ENCODE data around the gene ESYT3.
A peak's percentile ranks its signal among the peaks of the same experiment; 100 is the strongest.

Gene ESYT3

GRCh38 chr3:138434276-138434874 lies at the start of gene ESYT3:
Gene ESYT3 (plus strand): TSS chr3:138434616. CDS start chr3:138434799, 183 bp downstream.
- peak; percentile 78 for DNase-seq

DNA sequence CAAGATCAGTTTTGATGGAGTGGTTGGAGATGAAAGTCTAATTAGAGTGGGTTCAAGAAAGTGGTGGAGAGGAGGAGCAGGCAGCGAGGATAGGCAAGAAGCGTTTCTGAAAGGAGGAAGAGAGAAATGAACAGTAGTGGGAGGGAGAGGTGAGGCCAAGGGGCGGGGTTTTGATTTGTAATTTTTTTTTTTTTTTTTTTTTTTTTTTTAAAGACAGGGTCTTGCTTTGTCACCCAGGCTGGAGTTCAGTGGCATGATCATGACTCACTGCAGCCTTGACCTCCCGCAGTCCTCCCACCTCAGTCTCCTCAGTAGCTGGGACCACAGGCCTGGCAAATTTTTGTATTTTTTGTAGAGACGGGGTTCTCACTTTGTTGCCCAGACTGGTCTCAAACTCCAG lies 49.4 kb upstream of the ESYT3 start:
- DNase-seq = no peak

DNA sequence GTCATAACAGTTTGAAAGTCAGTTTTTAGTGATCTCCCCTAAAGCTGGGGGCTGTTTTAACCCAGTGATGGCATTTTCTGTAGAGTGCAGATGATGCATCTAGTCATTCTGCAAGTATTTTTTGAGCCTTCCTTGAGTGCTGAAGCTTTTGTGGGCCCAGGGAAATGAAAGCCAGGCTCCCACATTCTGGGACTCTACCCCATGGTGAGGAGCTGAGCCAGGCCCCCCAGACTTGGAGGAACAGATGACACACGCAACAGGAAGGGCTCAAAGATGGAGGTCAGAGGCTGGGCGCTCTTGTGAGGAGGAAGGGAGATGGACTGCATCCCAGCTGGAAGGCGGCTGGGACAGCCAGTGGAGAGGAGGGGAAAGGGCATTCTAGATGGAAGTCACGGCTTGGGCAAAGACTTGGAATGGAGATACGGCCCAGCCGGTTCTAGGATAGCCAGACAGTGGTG lies 45.2 kb upstream of the ESYT3 start:
- DNase-seq = no peak

DNA sequence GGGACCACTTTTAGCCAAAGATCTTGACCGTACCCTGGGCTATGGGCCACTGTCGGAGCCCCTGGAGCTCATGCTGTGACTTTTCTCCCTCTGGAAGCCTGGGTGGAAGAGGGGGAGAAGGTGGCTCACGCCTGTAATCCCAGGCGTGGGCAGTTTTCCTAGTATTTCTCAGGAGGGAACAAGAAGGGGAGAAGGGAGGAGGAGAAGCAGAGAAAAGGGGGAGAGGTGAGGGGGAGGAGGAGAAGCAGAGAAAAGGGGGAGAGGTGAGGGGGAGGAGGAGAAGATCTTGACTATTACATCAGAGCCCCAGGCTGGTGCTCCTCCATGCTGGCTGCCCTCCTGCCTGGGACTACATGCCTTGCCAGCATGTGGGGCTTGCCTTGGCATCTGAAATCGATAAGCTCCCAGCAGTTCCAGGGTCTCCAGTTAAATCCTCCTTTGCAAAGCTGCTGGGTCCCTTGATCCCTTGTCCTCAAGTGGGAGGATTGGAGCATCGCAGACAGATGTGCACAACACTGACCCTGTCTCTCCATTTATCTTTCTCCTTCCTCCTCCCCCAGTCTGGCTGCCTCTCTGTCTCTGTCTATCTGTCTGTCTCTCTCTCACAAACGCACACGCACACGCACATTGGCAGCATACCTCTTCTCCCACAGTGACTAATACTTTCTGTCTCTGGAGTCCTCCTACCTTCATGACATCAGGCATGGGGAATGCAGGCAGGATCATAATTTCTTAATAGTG lies 44.4 kb upstream of the ESYT3 start:
- no peak for DNase-seq

GRCh38 chr3:138390582-138390932 lies 43.9 kb upstream of the ESYT3 start:
- DNase-seq = no peak

- DNase-seq = no peak
Observed at GRCh38 chr3:138394156-138394555, 40.3 kb upstream of the ESYT3 start.

DNA sequence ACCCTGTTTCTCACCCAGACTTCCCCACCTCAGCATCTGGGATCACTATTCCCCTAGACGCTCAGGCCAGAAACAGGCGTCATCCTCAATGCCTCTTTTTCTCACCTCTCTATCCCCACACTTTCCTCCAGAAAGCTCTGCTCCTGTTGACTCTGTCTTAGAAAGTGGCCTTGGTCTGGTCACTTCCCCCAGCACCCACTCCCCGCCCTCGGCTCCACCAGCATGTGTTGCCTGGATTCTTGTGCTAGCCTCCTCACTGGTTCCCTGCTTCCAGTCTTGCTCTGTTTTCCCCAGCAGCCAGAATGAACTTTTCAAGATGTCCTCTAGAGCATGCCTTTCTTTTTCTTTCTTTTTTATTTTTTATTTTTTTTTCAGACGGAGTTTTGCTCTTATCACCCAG lies 39.7 kb upstream of the ESYT3 start:
- no peak for DNase-seq

DNA sequence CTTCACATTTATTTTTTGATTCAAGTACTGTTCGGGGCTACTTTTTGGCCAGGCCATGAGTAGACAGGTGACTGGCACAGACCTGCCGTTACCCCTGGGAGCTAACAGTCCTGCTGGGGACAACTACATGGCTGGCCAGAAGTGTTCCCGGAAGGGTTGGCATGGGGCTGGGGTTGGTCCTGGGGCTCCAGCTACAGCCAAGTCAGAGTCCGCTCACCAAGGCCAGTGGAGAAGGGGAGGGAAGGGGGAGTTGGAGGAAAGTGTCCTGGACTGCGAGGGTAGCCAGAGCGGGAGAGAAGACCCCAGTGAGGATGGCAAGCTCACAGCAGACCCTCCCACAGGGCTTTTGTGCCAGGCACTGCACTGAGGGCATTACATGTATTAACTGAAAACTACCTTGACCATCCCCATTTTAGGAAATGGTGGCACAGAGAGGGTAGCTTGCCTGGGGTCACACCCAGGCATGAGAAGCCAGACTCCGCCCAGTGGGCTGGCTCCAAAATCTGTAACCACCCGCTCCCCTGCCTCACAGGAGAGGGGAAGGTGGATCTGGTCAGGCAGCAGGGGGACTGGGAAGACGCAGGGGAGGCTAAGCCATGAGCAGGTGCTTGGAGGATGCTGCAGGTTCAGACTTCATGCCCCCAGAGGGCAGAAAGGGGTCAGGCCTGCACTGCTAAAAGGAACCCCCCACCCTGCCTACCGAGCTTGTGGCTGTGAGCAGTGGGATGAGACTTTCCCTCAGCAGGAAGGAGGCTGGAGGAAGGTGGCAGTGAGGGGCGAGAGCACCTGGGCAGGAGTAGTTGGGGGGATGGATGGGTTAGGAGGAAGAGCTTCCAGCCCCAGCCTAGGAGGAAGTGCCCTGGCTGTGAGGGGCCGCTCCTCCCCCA lies 38.3 kb upstream of the ESYT3 start:
- DNase-seq = no peak

DNA sequence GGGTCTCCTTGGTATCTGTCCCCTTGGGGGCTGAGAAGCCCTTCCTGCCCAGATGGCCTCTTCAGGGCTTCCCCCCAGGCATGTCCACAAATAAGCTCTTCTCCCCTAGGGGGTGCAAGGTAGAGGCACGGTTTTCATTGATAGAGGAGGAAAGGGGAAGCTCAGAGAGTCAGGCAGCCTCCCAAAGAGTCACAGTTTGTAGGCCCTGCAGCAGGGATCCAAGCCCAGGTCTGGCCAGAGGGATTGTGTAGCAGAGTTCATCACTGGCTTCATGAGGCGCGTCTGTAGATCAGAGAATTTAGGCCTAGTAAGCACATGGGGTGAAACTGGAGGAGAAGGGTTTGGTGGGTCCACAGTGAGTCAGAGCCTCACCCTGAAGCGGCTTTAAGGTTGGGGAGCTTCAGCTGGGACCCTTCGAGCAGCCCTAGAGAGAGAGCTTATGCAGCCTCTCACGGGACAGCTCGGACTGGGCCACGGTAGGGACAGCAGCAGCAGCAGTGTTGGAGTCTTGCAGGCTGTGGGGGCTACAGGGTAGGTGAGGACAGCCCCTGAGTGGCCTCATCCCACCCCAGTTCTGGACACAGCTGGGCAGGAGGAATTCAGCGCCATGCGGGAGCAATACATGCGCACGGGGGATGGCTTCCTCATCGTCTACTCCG lies 37.5 kb upstream of the ESYT3 start:
- no peak for DNase-seq

DNA sequence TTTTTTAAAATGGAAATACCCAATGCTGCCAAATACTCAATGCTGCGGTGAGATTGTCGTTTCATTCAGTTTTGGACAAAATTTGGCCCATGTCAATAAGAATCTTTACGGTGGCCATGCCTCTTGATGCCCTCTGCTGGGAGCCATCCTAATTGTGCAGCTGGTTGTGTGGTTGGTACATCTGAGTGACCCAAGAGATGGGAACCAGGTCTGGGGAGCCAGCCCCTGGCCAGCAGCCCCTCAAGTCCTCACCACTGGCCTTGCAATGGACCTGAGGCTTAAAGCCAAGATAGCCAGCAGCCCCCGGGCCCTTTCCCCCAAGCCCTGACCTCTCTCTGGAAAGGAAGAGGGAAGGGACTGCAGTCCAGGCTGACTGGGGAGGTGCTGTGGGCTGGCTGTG lies 36.4 kb upstream of the ESYT3 start:
- no peak for DNase-seq

GRCh38 chr3:138398791-138399575 lies 35.4 kb upstream of the ESYT3 start:
- no peak for DNase-seq

- no peak for DNase-seq
Observed at GRCh38 chr3:138399766-138400165, 34.6 kb upstream of the ESYT3 start.

DNA sequence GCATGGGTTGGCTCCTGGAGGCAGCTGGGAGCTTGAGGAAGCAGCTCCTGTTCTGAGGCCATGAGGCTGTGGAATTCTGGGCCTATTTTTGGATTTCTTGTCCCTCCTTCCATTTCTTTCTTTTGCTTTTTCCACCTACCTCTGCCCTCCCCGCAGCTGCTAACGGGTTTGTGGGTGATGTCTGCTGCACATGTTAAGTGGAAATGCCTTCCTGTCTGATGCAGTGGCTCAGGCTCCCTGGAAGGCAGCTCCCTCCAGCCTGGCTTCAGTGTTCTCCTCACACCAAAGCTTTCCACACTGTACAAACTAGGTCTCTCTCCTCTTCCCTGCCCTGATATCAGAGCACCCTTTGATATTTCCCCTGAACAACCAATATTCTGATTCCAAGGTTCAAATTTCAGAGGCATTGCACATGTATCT lies 33.8 kb upstream of the ESYT3 start:
- DNase-seq = no peak

GRCh38 chr3:138401834-138402233 lies 32.6 kb upstream of the ESYT3 start:
- DNase-seq = no peak

DNA sequence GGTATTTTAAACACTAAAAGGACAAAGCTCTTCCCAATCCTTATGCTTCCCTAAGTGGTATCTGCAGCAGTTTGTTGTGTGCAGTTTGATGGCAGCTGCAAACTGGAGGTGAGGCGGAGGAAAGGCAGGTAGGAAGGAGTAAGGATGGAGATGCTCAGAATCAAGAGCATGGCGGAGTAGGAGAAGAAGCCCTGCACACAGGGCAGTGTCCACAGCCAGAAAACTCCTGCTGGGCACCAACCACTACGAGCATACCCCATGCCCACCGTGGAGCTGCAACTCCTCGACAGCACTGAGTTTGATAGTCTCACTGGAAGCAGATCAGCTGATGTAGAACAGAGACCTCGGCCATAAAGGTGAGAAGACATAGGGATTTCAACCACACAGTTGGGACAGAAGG lies 30.3 kb upstream of the ESYT3 start:
- DNase-seq = no peak

DNA sequence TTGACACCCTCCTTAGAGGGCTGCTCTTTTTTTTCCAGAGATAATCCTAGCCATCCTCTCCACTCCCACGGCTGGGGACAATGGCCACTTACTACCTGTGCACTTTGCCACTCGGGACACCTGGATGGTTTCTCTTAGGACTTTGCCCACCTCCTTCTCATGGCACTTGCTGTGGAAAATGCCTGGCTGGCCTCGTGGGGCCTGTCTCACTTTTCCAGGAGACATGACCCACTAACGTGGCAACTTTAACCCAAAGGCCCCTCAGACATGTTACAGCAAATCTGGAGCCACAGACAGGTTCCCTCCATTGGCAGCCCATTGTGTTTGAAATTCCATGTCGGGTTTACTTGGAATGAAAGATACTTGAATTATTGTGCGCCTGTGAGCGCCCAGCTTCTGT lies 29.4 kb upstream of the ESYT3 start:
- no peak for DNase-seq

GRCh38 chr3:138405486-138405885 lies 28.9 kb upstream of the ESYT3 start:
- no peak for DNase-seq

DNA sequence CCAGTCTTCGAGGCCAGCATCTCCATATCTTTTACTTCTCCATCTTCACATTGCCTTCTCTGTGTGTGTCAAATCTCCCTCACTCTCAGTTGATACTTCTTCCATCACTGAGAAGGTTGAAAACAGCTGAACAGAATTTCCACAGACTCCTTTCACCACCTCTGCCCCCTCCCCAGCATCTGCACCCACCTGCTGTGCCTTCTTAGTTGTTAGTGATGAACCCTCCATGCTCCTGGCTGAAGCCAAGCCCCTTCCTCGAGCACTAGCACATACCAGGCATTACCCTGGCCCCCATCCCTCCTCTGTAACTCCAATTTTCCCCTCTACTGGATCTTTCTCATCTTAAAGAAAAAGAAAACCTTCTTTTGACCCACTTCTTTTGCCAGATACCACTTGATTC lies 27.8 kb upstream of the ESYT3 start:
- no peak for DNase-seq

- no peak for DNase-seq
Observed at GRCh38 chr3:138407236-138407907, 27.0 kb upstream of the ESYT3 start.

DNA sequence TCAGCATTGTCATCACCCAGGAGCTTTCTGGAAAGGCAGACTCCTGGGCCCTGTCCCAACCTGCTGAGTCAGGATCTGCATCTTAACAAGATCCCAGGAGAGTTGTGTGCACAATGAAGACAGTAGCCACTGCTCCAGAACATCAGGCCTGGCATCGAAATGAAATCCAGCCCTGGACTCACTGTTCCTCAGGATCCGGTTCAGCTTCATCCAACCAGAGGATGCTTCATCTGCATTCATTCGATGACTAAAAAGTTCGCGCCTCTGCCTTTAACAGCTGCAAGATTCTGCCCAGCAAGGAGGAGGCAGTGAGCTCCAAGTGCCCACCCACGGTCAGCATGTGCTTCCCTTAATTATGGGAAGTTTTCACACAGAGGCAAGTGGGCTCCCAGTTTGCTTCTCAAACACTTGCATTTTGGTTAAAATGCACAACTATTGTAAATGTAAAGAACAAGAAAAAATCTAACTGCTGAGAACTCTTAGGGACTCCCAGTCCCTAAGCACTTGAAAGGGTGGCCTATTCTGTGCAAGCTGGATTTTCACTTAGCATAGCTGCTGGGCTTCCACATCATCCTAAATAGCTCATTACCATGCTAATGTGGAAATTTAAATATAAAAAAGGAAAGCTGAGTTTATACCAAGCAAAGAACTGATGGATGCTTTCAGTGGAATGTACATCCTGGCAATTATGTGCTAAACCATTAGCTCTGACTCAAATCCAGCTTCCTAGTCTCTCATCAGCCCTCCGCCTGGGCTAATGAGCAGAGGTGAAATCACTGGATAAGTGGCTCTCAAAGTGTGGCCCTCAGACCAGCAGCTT lies 25.5 kb upstream of the ESYT3 start:
- DNase-seq = no peak

Data from NCI-H1105 (cell line).